Endothelial cell of umbilical vein (primary cell): ENCODE data around the gene PHOX2B. TPM values are rescaled to one million over a fixed set of nuclear protein-coding genes. Genes with fewer than 3 reads are reported as not detected.

ENCODE experiments used
- BruUV-seq: library from RNA; stranded (reverse); fragments of 400-500 nt; replicated peaks from 2 replicates; lab custom pipeline; 2021; lab: Mats Ljungman, UMichigan
- CTCF ChIA-PET: fragments of 300-600, 350-600 bp; sonication (Branson Sonifier 250); formaldehyde crosslinking; loops from one replicate; lab custom pipeline; 2021; ENCODE audit warnings: antibody characterized with exemption, inconsistent platforms; lab: Charles Lee
- POLR2A ChIA-PET: fragments of 300-600, 350-600 bp; sonication (Branson Sonifier 250); formaldehyde crosslinking; loops from one replicate; lab custom pipeline; 2021; ENCODE audit warnings: antibody characterized with exemption, inconsistent platforms; lab: Charles Lee
- DNase-seq: peaks from one replicate; pipeline ENCODE4 v3.0.0-alpha.2; 2011; ENCODE audit warnings: low read depth, low spot score
- FAIRE-seq: peaks from 2 replicates; lab custom pipeline; 2011; peaks lifted over from hg19 to GRCh38; lab: Jason Lieb, UNC
- H2AFZ ChIP-seq: 2 replicates; pipeline ENCODE4 v1.6.0; 2012; ENCODE audit warnings: low read depth, low read length, control low read depth, inconsistent platforms
- H3K27ac ChIP-seq: 2 replicates; pipeline ENCODE4 v1.5.1; 2011; ENCODE audit warnings: low read depth, mild to moderate bottlenecking, control low read depth, low read length, moderate library complexity; ENCODE audit not compliant: insufficient read depth
- H3K27me3 ChIP-seq, 2 experiments: 2 replicates each; pipeline versions ENCODE4 v1.6.0 to v1.6.1; 2011; ENCODE audit warnings: low read length in 2 of 2, mixed read lengths in 1 of 2; ENCODE audit not compliant: control insufficient read depth in 2 of 2, insufficient read depth in 2 of 2
- H3K36me3 ChIP-seq, 2 experiments: 2 replicates in 1 of 2; 3 replicates in 1 of 2; pipeline ENCODE4 v1.5.1; 2011; ENCODE audit warnings: low read length in 2 of 2, mild to moderate bottlenecking in 1 of 2, moderate library complexity in 1 of 2; ENCODE audit not compliant: control insufficient read depth in 2 of 2, insufficient read depth in 2 of 2; ENCODE audit errors: extremely low read depth in 1 of 2
- H3K4me1 ChIP-seq: 3 replicates; pipeline ENCODE4 v1.5.1; 2011; ENCODE audit warnings: mild to moderate bottlenecking, low read length; ENCODE audit not compliant: control insufficient read depth, insufficient read depth; ENCODE audit errors: extremely low read depth
- H3K4me2 ChIP-seq: 2 replicates; pipeline ENCODE4 v1.6.1; 2011; ENCODE audit warnings: low read length, control low read depth, mixed read lengths; ENCODE audit not compliant: insufficient read depth
- H3K4me3 ChIP-seq, 3 experiments: fragments of 200-600 bp in 1 of 3; sonication (generic), shearing (Covaris generic) in 1 of 3; replicated peaks in 1 of 3; 2 replicates each; pipeline ENCODE4 v1.5.1; 2011 to 2016; ENCODE audit warnings: control low read depth in 3 of 3, low read length in 3 of 3, mild to moderate bottlenecking in 2 of 3, inconsistent platforms in 1 of 3, low read depth in 1 of 3, moderate library complexity in 1 of 3; ENCODE audit not compliant: insufficient read depth in 1 of 3
- H3K79me2 ChIP-seq: 2 replicates; pipeline ENCODE4 v1.6.0; 2012; ENCODE audit warnings: low read length, inconsistent platforms; ENCODE audit not compliant: control insufficient read depth, insufficient read depth
- H3K9ac ChIP-seq: replicated peaks from 2 replicates; pipeline ENCODE3; 2011; ENCODE audit warnings: low read length, control low read depth; ENCODE audit not compliant: insufficient read depth; ENCODE audit errors: extremely low read depth
- H3K9me1 ChIP-seq: replicated peaks from 3 replicates; pipeline ENCODE4 v1.6.0; 2011; ENCODE audit warnings: mild to moderate bottlenecking, low read length; ENCODE audit not compliant: control insufficient read depth, insufficient read depth; ENCODE audit errors: extremely low read depth
- H3K9me3 ChIP-seq: replicated peaks from 2 replicates; pipeline ENCODE4 v1.5.1; 2012; ENCODE audit warnings: low read length, inconsistent platforms; ENCODE audit not compliant: control insufficient read depth, insufficient read depth
- H4K20me1 ChIP-seq: replicated peaks from 2 replicates; pipeline ENCODE3; 2011; ENCODE audit warnings: mild to moderate bottlenecking, low read length; ENCODE audit not compliant: control insufficient read depth, insufficient read depth; ENCODE audit errors: extremely low read depth
- EZH2 ChIP-seq: IDR thresholded peaks from 2 replicates; pipeline ENCODE4 v1.6.1; 2012; ENCODE audit warnings: borderline replicate concordance, low read depth, mild to moderate bottlenecking, moderate library complexity, low read length, inconsistent platforms; ENCODE audit not compliant: severe bottlenecking
- FOS ChIP-seq: IDR thresholded peaks from 2 replicates; pipeline ENCODE4 v1.6.1; 2011; ENCODE audit warnings: mild to moderate bottlenecking, low read length, moderate library complexity, borderline replicate concordance; ENCODE audit not compliant: insufficient read depth
- GATA2 ChIP-seq: IDR thresholded peaks from 2 replicates; pipeline ENCODE4 v1.7.0; 2011; ENCODE audit warnings: low read depth, mild to moderate bottlenecking, moderate library complexity, mixed read lengths, low read length; ENCODE audit not compliant: insufficient read length, insufficient read depth
- JUN ChIP-seq: IDR thresholded peaks from 2 replicates; pipeline ENCODE4 v1.6.1; 2011; ENCODE audit warnings: borderline replicate concordance, low read depth; ENCODE audit not compliant: insufficient read length, insufficient read depth
- MYC ChIP-seq: IDR thresholded peaks from one replicate; pipeline ENCODE4 v1.6.1; 2011; ENCODE audit warnings: mild to moderate bottlenecking, low read depth, low read length
- POLR2A ChIP-seq: IDR thresholded peaks from 2 replicates; pipeline ENCODE4 v1.6.1; 2012; ENCODE audit warnings: low read depth, mild to moderate bottlenecking, control low read depth, low read length
- POLR2AphosphoS5 ChIP-seq: IDR thresholded peaks from 2 replicates; pipeline ENCODE4 v1.6.1; 2012; ENCODE audit warnings: low read depth, mild to moderate bottlenecking, control low read depth, low read length, moderate library complexity; ENCODE audit not compliant: insufficient read depth
- dilution Hi-C: fragments of 300-500 bp; cut with MboI; formaldehyde crosslinking; loops from one replicate; pipeline ENCODE4 v1.15.0; 2019; ENCODE audit warnings: low sequenced_read_pairs; ENCODE audit not compliant: extremely low pct_ligation_motif_present
- intact Hi-C: fragments of 100-400 bp; cut with micrococcal nuclease; formaldehyde crosslinking; loops from one replicate; pipeline ENCODE4 v1.10.0; 2022
- polyA plus RNA-seq, 4 experiments: library from polyadenylated mRNA; depleted of rRNA in 3 of 4; stranded (reverse) in 3 of 4; unstranded in 1 of 4; fragments of >200 nt; gene quantifications; 2 replicates each; pipeline versions ENCODE4 v1.2.1 to v1.2.3, GENCODE V29; 2011 to 2012; ENCODE audit warnings: missing spikeins in 1 of 4
- total RNA-seq: library from RNA; stranded (reverse); gene quantifications from 2 replicates; pipeline ENCODE4 v1.2.3, GENCODE V29; 2021
- TF ChIP-seq, protein P1 (sequence below), 2 donors: IDR thresholded peaks; 1 replicate in 1 of 2; 2 replicates in 1 of 2; pipeline ENCODE4 v1.5.1; 2011; ENCODE audit warnings: low read length in 2 of 2, mild to moderate bottlenecking in 2 of 2, moderate library complexity in 2 of 2, control low read depth in 1 of 2, inconsistent platforms in 1 of 2, low read depth in 1 of 2; ENCODE audit not compliant: insufficient read depth in 1 of 2; ENCODE audit errors: extremely low read depth in 1 of 2
- TF ChIP-seq, protein P2 (sequence below): IDR thresholded peaks from 2 replicates; pipeline ENCODE4 v1.6.1; 2011; ENCODE audit not compliant: insufficient read depth, insufficient read length

Gene PHOX2B
- total and polyA plus RNA-seq, 2 donors (not counting 3 experiments of a cell fraction or from before 2014, with no cell fraction given) = not detected

DNA sequence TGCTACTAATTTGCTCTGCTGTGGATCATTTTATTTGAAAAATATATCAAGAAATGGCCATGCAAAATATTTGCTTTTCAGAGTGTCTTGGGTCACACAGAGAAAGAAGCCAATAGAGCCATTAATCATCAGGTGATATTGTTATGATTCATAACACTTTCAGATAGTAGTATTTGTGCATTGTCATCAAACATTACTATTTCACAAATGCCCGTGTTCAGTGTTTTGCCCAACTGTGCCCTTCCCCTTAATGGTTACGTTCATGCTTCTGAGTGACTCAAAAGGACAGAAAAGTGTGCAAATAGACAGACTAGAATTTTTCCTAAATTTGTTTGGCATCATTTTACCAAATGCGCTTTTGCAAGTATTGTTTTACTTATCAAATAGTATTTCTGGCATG lies 46.5 kb downstream of the PHOX2B start:
- no peak for DNase-seq
- H4K20me1 ChIP-seq = no peaks in the 10 kb centered on the region
- no peaks in the 10 kb centered on the region for H3K79me2 ChIP-seq
- no peak overlapping the region for H2AFZ ChIP-seq
- TF ChIP-seq POLR2A (no peak), EZH2 (no peak), GATA2 (no peak), MYC (no peak), JUN (no peak), POLR2AphosphoS5 (no peak), FOS (no peak)
- TF ChIP-seq, protein P1, sequence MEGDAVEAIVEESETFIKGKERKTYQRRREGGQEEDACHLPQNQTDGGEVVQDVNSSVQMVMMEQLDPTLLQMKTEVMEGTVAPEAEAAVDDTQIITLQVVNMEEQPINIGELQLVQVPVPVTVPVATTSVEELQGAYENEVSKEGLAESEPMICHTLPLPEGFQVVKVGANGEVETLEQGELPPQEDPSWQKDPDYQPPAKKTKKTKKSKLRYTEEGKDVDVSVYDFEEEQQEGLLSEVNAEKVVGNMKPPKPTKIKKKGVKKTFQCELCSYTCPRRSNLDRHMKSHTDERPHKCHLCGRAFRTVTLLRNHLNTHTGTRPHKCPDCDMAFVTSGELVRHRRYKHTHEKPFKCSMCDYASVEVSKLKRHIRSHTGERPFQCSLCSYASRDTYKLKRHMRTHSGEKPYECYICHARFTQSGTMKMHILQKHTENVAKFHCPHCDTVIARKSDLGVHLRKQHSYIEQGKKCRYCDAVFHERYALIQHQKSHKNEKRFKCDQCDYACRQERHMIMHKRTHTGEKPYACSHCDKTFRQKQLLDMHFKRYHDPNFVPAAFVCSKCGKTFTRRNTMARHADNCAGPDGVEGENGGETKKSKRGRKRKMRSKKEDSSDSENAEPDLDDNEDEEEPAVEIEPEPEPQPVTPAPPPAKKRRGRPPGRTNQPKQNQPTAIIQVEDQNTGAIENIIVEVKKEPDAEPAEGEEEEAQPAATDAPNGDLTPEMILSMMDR (IDR thresholded peaks at IDR 0.05; ENCODE audit: extremely low read depth in 1 of 2, insufficient read depth in 1 of 2, low read depth in 1 of 2, low read length in 2 of 2) = no peak
- TF ChIP-seq, protein P2, sequence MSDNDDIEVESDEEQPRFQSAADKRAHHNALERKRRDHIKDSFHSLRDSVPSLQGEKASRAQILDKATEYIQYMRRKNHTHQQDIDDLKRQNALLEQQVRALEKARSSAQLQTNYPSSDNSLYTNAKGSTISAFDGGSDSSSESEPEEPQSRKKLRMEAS = no peak
- no peak overlapping the region for H3K9ac ChIP-seq
- H3K4me2 ChIP-seq = no peak overlapping the region
- no peaks in the 10 kb centered on the region for H3K9me3 ChIP-seq
- CTCF ChIA-PET = interaction anchor here (0.5 to 3.0 kb wide), 2 partner anchors 186 to 195 kb away, joined by 3 to 15 read pairs; no protein-coding TSS in a partner anchor
- POLR2A ChIA-PET = no interaction called here
- intact Hi-C loops (loop anchor here (1.0 kb wide), 1 partner anchor 22 kb away; no protein-coding TSS in a partner anchor), dilution Hi-C loops (no loop called here)
- no peak for FAIRE-seq
- H3K9me1 ChIP-seq = no peaks in the 10 kb centered on the region
- H3K27me3 ChIP-seq = peaks cover 9 to 21% of the 10 kb centered on the region in 2 experiments
- no peaks in the 10 kb centered on the region for H3K4me1 ChIP-seq
- H3K4me3 ChIP-seq = no peak overlapping the region
- BruUV-seq = no TSS peak
- no peak overlapping the region for H3K27ac ChIP-seq
- H3K36me3 ChIP-seq = no peaks in the 10 kb centered on the region
